ENCODE data around the gene HDAC9.
A peak's percentile ranks its signal among the peaks of the same experiment; 100 is the strongest.

Gene HDAC9

GRCh38 chr7:18753972-18754610 lies 258.5 kb downstream of the HDAC9 start:
- DNase-seq: peak; percentile 96

- peak; percentile 53 for DNase-seq
These were observed 259.2 kb downstream of the HDAC9 start for GRCh38 chr7:18754766-18755165.

GRCh38 chr7:18755793-18756192 lies 260.2 kb downstream of the HDAC9 start:
- DNase-seq: no peak

- no peak for DNase-seq
These were observed 261.0 kb downstream of the HDAC9 start for GRCh38 chr7:18756378-18757050.

- DNase-seq: no peak
These were observed 264.5 kb downstream of the HDAC9 start for GRCh38 chr7:18760046-18760445.

- no peak for DNase-seq
These were observed 265.3 kb downstream of the HDAC9 start for GRCh38 chr7:18760631-18761445.

- DNase-seq: peak; percentile 87
These were observed 266.6 kb downstream of the HDAC9 start for GRCh38 chr7:18762189-18762588.

- DNase-seq: peak; percentile 84
These were observed 272.7 kb downstream of the HDAC9 start for GRCh38 chr7:18768256-18768655.

GRCh38 chr7:18770154-18770811 lies 274.7 kb downstream of the HDAC9 start:
- DNase-seq: peak; percentile 87

- DNase-seq: peak; percentile 60
These were observed 275.3 kb downstream of the HDAC9 start for GRCh38 chr7:18770822-18771221.

GRCh38 chr7:18771834-18772566 lies 276.5 kb downstream of the HDAC9 start:
- peak; percentile 65 for DNase-seq

- no peak for DNase-seq
These were observed 277.0 kb downstream of the HDAC9 start for GRCh38 chr7:18772567-18772965.

GRCh38 chr7:18777314-18777713 lies 281.8 kb downstream of the HDAC9 start:
- no peak for DNase-seq

- DNase-seq: peak; percentile 79
These were observed 283.0 kb downstream of the HDAC9 start for GRCh38 chr7:18778594-18778993.

- no peak for DNase-seq
These were observed 284.7 kb downstream of the HDAC9 start for GRCh38 chr7:18780266-18780665.

GRCh38 chr7:18780938-18781337 lies 285.4 kb downstream of the HDAC9 start:
- no peak for DNase-seq

GRCh38 chr7:18786196-18786727 lies 290.7 kb downstream of the HDAC9 start:
- DNase-seq: no peak

GRCh38 chr7:18786796-18787195 lies 291.2 kb downstream of the HDAC9 start:
- DNase-seq: no peak

GRCh38 chr7:18788026-18788425 lies 292.5 kb downstream of the HDAC9 start:
- DNase-seq: no peak

GRCh38 chr7:18792871-18793595 lies 297.5 kb downstream of the HDAC9 start:
- no peak for DNase-seq

- DNase-seq: no peak
These were observed 300.7 kb downstream of the HDAC9 start for GRCh38 chr7:18796216-18796615.

All from fibroblast of skin of right quadriceps (primary cell).